HG03139 (cell line): ENCODE measurements around the gene PRKN.

Source experiments
- ATAC-seq: cut with Tn5 transposase; IDR thresholded peaks from one replicate; pipeline ENCODE4 v1.9.1; 2021; ENCODE audit not compliant: unreplicated experiment

The PRKN gene

GRCh38 chr6:162336359-162336758, 391.2 kb downstream of the PRKN start:
- no peak for ATAC-seq

- no peak for ATAC-seq
Observed at GRCh38 chr6:162332365-162332764, 395.2 kb downstream of the PRKN start.

GRCh38 chr6:162331911-162332310, 395.7 kb downstream of the PRKN start:
- ATAC-seq, result no peak

GRCh38 chr6:162325826-162326225, 401.7 kb downstream of the PRKN start:
- no peak for ATAC-seq

- no peak for ATAC-seq
Observed at GRCh38 chr6:162325051-162325450, 402.5 kb downstream of the PRKN start.

GRCh38 chr6:162315291-162315690, 412.3 kb downstream of the PRKN start:
- no peak for ATAC-seq

- no peak for ATAC-seq
Observed at GRCh38 chr6:162313922-162314660, 413.5 kb downstream of the PRKN start.

GRCh38 chr6:162307865-162308264, 419.7 kb downstream of the PRKN start:
- ATAC-seq, result no peak

- no peak for ATAC-seq
Observed at GRCh38 chr6:162306616-162307015, 420.9 kb downstream of the PRKN start.

- no peak for ATAC-seq
Observed at GRCh38 chr6:162301128-162301527, 426.4 kb downstream of the PRKN start.

- ATAC-seq, result no peak
Observed at GRCh38 chr6:162294029-162294428, 433.5 kb downstream of the PRKN start.

- ATAC-seq, result no peak
Observed at GRCh38 chr6:162292915-162293314, 434.7 kb downstream of the PRKN start.

GRCh38 chr6:162290846-162291465, 436.6 kb downstream of the PRKN start:
- no peak for ATAC-seq

GRCh38 chr6:162289972-162290371, 437.6 kb downstream of the PRKN start:
- ATAC-seq, result no peak

- ATAC-seq, result no peak
Observed at GRCh38 chr6:162273986-162274385, 453.6 kb downstream of the PRKN start.

GRCh38 chr6:162271922-162272321, 455.6 kb downstream of the PRKN start:
- no peak for ATAC-seq

- ATAC-seq, result no peak
Observed at GRCh38 chr6:162270966-162271365, 456.6 kb downstream of the PRKN start.

GRCh38 chr6:162267641-162268040, 459.9 kb downstream of the PRKN start:
- no peak for ATAC-seq

- no peak for ATAC-seq
Observed at GRCh38 chr6:162267126-162267525, 460.4 kb downstream of the PRKN start.

GRCh38 chr6:162264581-162264980, 463.0 kb downstream of the PRKN start:
- ATAC-seq, result no peak

GRCh38 chr6:162262466-162263196, 464.9 kb downstream of the PRKN start:
- ATAC-seq, result no peak

GRCh38 chr6:162261598-162261997, 466.0 kb downstream of the PRKN start:
- no peak for ATAC-seq
